NCI-H1092 (cell line): ENCODE measurements around the gene ERN1.
"Not testable (repeated sequence)": the region's sequence is repeated elsewhere in the genome, so short reads cannot be mapped to it uniquely, and the experiment has no call there.

Experiments
- DNase-seq: peaks from one replicate; lab custom pipeline; 2025; lab: John Stamatoyannopoulos, UW

Gene ERN1

DNA sequence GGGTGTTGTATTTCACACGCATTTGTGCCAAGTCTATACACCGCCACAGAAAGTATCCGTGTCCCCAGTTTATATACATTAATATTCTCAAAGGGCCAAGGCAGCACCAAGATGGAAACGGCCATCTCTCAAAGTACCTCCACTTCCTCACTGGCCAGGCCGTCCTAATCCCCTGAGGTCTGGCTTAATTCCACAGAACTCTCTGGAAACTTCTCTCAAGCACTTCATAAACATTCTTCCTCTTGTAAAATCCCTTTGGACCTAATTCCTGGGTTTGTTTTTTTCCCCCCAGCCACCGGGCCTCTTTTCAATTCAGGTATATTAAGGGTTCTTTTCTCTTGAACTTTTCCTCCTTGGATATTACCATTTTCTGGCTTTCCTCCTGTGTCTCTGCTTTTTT lies 5.1 kb upstream of the ERN1 start:
- DNase-seq, result no peak

DNA sequence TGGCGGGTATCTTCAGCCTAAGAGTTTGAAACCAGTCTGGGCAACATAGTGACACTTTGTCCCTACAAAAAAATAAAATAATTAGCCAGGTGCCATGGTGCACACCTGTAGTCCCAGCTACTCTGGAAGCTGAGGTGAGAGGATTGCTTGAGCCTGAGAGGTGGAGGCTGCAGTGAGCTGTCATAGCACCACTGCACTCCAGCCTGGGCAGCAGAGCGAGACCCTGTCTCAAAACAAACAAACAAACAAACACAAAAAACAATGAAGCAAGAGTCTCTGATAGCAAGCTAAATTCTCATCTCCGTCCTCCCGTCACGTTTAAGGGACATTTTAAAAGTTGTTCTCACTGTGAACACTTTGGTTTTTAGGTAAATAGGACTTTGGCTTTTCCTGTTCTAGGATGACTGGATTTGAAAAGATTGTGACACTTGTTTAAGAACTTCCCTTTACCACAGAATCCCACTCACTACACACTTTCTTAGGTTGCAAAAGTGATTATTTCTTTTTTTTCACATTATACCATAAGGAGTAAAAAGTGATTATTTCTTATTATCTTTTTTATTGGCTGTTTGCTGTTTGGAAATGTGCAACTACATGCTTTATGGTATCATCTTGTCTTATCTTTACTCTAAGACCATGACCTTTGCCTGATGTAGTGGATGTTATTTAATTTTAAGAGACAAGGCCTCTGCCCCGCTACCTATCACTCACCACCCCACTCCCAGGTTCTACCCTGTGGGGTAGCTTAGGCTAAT lies 4.4 kb upstream of the ERN1 start:
- no peak for DNase-seq

DNA sequence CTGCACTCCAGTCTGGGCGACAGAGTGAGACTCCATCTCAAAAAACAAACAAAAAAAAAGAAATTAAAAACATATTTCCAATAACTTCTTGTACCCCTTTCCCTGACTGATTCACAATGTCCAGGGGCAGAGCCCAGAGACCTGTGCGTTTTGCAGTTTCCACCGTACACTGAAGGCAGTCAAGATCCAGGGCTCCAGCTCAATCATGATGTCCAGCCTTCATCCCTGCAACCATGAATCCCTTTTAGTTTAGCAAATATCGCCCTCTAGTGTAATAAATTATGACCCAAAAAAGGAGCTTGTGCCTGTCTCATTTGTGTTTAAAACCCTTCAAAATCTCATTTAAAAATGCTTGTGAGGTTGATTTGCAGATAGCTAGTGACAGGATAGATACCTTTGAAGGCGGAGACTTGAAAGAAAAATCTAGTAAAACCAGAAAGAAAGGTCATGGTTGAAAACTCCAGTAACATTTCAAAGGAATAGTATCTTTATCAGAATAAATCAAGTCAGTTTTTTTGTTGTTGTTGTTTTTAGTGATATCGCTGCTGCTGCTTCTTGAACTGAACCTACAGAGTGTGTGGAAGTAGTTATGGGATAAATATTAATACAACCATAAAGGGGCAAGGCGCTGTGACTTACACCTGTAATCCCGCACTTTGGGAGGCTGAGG lies 3.7 kb upstream of the ERN1 start:
- peak; percentile 52 for DNase-seq

DNA sequence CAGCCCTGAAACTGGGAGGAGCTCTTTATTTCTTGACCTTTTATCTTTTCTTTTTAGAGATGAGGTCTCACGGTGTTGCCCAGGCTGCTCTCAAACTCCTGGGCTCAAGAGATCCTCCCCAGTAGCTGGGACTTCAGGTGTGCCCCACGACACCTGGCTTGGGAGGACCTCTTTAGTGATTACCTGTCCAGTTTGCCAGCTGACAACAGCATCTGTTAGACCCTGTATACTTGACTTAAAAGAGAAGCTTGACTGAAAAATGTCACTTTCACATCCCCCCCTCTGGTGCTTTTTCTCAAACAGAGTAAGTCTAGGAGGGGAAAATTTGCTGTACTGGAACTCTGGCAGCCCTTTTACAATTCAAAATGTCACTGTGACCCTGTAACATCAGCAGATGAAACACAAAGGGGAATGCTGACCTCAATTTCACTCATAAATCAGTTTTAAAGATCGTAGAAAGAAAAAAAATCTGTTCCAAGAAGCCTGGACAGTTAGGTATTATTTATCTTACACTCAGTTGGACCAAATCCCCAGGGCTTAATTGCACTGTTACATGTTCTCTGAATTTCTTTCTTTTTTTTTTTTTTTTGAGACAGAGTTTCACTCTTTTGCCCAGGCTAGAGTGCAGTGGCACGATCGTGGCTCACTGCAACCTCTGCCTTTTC lies 1.8 kb upstream of the ERN1 start:
- DNase-seq, result no peak

GRCh38 chr17:64130559-64131001 lies 636 bp upstream of the ERN1 start:
- DNase-seq, result no peak

DNA sequence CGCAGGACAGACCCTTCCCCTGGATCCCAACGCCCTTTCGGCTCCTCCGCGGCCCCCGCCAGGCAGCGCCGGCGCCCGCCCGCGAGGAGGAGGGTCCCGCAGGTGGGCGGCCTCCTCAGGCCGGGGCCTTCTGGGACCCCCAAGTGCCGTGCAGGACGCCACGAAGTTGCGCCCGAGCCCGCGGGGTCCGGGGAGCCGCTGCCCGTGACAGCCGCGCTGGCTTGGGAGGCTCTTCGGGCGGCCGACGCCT lies 504 bp downstream of the ERN1 start:
- DNase-seq, result no peak

DNA sequence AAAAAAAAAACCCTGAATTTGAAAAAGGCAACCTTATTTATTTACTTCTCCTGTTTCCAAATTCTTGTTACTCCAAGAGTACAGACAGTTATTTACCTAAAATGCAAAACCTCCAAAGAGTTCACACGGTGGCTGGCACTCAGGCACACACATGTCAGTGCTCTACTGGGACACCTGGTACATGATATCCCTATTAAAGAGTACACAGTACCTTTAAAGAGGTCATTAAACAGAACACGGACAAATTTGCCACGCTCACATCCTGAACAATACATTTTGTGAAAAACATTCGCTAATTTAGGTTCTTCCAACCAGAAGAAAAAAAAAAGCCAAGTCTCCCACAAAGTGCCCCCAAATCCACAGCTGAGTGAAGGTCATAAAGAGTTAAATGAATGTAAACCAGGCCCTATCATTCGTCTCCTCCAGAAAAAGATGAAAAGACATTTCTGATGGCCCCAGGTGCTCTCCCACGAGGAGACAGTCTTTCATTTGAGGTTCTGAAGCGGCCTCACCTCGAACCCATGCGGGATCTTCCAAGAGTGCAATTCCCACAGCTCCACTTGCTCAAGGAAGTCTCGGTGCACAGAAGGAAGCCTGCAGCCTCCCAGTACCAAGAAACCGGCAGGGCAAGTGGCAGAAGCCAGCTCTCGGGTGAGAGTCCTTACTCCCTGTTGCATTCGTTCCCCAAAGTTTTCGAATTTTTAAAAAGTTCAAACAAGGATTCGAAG lies 993 bp downstream of the ERN1 start:
- DNase-seq, result no peak

DNA sequence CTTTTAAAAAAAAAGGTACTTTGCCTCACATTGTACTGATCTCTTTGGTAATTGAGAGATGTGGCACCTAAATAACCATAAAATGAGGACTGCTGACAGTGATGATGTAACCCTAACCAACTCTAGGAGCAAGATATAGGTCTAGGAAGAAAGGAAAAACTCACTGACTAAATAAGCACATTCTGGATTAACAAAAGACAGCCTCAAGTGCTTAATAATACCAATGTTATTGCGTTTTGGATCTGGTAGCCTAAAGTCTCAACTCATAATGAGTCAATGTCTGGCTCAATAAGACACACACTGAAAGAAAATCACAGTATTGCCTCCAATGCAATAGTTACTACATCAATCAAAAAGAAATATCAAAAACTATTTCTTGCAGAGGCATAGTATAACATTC lies 3.0 kb downstream of the ERN1 start:
- DNase-seq, result no peak

- DNase-seq, result no peak
Observed at GRCh38 chr17:64125937-64126336, 4.0 kb downstream of the ERN1 start.

- DNase-seq, result no peak
Observed at GRCh38 chr17:64124609-64125008, 5.3 kb downstream of the ERN1 start.

DNA sequence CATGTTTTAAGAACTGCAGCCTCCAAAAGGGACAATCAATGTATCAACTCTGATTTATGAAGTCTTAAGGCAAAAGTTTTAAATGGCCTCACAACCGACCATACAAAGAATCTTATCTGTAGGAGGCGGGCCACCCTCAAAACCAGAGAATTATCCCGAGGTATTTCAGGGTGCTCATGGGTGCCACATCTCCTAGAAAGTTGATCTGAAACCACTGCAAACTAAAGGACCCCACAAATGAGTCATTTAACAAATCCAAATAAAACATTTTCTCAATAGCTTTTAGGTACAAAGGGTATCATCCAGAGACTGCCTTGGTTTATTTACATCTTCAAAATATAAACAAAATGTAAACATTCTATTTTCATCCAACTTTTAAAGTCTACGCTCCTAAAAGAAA lies 6.8 kb downstream of the ERN1 start:
- DNase-seq, result no peak

GRCh38 chr17:64120972-64121786 lies 8.8 kb downstream of the ERN1 start:
- not testable (repeated sequence) for DNase-seq

DNA sequence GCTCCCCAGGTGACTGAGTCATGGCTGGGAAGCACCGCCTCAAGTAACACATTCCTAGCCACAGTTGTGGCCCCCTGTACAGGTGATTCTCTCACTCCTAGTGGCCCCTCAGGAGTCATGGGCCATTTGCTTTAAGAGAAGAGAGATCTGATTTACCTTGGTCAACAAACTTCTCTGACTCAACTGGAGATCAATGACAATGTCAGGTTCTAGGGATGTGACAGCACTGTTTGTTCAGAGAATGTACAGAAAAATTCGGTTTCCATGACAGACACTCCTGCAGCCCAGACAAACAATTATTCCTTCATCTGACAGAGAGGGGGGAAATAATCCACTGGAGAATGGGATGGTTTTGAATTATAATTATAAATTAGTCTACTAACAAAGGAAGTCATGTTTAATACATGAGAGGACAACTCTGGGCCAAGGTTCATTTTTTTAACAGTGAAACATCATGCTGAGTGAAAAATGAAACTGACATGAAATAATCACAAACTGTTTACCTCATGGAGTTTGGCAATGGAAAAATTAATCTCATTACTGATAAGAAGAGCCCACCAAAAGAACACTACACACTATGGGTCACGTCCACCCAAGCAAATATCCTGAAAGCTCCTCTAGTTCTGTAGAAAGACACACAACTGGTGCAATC lies 9.7 kb downstream of the ERN1 start:
- no peak for DNase-seq

- DNase-seq, result peak; percentile 68
Observed at GRCh38 chr17:64117981-64118979, 11.7 kb downstream of the ERN1 start.

DNA sequence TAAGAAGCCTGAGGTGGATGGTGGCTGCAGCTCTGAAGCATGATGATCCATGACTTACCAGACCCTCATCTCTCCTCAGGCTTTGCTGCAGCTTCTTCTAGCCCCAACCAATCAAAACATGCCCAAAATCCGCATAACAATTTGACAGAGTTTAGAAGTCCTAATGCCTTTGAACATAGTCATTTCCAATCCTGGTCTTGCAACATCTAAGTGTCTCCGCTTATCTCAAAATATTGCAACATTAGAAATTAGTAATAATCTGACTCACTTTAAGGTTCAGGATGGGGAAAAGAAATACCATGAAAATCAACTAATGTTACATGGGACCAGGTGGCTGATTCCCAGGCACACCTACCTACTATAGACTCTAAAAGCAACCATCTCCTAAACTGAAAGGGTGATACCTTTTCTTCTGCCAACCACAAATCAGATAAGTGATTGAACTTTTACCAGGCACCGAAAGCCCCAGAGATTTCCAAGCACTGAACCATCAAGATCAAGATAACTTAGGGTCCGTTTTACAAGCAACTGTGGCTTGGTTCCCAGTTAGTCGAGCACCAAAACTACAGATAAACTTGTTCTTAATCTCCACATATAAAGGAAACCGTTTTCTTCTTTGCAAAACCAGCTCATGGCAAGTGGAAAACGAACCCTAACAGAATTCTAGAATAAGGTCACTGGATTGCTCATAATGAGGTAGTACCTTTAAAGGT lies 14.0 kb downstream of the ERN1 start:
- no peak for DNase-seq

DNA sequence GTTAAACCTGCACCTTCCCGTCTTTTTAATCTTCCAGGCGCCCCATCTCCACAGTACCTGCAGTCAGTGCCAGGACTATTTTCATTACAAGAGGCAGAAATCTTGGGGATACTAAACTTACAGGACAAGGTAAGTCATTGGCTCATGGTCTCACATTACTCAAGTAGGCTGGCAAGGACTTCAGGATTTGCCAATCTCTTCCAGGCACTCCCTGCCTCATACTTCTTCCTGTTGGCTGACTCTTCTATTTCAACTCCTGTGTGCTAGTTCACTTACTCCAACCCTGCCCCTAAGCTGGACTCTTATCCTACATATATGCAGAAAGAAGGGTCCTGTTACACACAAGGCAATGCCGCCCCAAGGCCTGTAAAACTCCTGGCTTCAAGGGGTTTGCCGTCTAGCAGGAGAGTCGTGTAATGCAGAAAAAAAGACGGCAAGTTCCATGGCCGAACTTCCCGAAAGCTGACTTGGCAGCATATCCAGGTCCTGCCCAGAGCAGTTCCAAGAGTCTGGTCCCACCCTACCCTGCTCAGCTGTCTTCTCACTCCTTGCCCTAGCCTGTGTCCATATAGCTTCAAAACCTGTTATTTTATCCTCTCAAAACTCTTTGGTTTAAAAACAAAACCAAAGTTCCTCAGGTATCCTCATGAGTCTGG lies 14.8 kb downstream of the ERN1 start:
- no peak for DNase-seq

- no peak for DNase-seq
Observed at GRCh38 chr17:64113006-64113405, 16.9 kb downstream of the ERN1 start.

DNA sequence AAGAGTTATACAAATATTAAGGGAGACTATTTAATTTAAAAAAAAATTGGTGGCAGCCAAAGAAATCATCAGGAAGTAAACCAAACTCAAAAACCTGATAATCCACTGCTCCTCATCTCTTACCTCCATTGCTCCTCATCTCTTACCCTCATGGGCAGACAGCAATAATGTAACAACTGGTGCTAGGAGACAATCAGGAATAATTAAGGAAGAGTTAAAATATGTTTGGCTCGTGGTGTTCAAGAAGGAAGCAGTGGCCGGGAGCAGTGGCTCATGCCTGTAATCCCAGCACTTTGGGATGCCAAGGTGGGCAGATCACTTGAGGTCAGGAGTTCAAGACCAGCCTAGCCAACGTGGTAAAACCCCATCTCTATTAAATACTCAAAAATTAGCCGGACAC lies 18.1 kb downstream of the ERN1 start:
- no peak for DNase-seq
